AG09319 (cell line): ENCODE measurements around the gene ADAMTS19.

Experiments
- DNase-seq: peaks from one replicate; pipeline ENCODE4 v3.0.0-alpha.2; 2010; ENCODE audit warnings: low read depth; ENCODE audit errors: extremely low read depth
- TF ChIP-seq, protein P1 (sequence below): IDR thresholded peaks from 2 replicates; pipeline ENCODE4 v1.5.1; 2011; ENCODE audit warnings: low read depth, mild to moderate bottlenecking, inconsistent platforms, low read length, moderate library complexity

ADAMTS19 gene

DNA sequence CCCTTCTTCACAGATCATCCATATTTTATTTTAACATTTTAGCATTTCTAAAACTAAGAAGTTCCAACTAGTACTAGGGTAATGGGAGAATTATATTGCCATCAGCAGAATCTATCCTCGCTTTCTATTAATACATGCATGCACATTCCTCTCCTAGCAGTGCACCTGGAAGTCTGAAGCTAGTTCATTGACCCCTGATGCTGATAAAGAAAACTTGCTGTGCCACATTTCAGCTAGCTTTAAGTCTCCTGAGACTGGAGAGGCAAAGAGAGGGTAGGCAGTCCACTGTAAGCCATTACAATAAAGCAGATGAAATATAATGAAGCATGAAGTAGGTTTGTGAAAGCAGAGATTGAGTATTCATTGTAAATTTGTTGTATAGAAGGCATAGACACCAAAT, 303.6 kb downstream of the ADAMTS19 start:
- TF ChIP-seq, protein P1, sequence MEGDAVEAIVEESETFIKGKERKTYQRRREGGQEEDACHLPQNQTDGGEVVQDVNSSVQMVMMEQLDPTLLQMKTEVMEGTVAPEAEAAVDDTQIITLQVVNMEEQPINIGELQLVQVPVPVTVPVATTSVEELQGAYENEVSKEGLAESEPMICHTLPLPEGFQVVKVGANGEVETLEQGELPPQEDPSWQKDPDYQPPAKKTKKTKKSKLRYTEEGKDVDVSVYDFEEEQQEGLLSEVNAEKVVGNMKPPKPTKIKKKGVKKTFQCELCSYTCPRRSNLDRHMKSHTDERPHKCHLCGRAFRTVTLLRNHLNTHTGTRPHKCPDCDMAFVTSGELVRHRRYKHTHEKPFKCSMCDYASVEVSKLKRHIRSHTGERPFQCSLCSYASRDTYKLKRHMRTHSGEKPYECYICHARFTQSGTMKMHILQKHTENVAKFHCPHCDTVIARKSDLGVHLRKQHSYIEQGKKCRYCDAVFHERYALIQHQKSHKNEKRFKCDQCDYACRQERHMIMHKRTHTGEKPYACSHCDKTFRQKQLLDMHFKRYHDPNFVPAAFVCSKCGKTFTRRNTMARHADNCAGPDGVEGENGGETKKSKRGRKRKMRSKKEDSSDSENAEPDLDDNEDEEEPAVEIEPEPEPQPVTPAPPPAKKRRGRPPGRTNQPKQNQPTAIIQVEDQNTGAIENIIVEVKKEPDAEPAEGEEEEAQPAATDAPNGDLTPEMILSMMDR, result no peak
- DNase-seq, result no peak

DNA sequence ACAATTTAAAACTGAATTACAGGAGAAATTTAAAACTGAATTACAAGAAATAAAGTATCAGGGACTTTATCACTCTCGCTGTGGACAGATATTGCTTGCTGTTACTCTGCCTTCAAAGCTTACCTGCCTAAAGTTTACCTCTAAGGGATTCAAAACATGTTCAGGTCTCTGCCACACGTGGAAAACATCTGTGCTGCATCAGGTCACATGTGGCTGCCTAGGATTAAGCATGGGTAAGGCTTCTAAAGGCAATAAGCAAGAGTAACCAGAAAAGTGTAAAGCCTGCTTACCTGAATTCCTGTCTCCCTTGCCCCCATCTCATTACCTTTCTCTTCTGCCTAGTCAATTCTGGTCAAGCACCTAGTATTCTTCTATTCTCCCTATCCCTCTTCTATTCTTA, 306.7 kb downstream of the ADAMTS19 start:
- DNase-seq, result no peak
- TF ChIP-seq, protein P1, result no peak

- TF ChIP-seq, protein P1, result peak; percentile 98
- DNase-seq, result peak; percentile 70
These were observed 307.9 kb downstream of the ADAMTS19 start for GRCh38 chr5:129767927-129768380.

DNA sequence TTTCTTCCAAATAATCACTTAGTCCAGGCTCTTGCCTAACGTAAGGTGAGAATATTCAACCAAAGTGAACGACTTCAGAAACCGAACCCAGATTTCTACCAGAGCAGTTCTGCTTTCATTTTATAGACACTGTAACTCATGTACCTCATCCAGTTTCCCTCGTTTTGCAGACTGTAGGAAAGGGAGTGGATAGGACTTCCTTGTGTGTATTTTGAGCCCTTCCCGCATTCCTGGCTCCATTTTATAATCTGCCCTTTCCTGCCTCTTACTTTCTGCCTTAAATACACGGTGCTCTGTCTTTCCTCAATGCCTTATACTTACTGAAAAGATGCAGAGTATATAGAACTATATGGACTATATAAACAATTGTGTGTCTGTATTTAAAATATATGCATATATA, 308.6 kb downstream of the ADAMTS19 start:
- TF ChIP-seq, protein P1, result no peak
- no peak for DNase-seq

DNA sequence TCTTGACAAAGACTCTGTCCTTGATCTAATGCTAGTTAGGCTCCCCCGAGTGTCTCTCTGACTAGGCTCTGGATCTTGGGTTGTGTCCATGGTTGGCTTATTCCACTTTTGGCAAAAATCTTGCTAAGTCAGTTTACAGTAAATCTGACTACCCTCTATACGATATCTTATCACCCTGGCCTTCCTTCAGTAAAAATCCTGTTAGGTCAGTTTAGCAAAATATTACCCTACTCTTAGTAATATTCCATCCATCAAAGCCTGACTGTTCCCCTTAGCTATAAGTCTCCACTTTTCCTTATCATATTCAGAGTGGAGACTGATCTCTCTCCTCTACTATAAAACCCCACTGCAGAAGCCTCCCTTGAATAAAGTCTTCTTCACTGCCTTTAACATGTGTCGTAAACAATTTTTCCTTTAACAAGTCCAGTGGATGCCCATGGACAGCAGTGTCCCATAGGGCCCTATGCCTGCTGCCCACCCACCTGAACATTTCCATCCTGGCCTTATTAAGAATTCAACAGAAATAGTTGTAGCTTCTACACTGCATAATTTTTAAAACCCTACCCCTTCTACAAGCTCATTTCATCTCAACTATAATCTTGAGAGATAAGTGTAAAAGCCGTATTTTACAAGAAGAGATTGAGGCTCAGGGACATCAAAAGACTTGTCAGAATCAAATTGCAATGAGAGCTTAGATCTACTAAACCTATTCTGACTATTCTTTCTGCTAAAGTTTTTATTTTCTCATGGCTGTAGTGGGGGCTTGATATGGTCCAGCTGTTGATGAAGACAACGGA, 310.1 kb downstream of the ADAMTS19 start:
- TF ChIP-seq, protein P1, result no peak
- DNase-seq, result no peak

DNA sequence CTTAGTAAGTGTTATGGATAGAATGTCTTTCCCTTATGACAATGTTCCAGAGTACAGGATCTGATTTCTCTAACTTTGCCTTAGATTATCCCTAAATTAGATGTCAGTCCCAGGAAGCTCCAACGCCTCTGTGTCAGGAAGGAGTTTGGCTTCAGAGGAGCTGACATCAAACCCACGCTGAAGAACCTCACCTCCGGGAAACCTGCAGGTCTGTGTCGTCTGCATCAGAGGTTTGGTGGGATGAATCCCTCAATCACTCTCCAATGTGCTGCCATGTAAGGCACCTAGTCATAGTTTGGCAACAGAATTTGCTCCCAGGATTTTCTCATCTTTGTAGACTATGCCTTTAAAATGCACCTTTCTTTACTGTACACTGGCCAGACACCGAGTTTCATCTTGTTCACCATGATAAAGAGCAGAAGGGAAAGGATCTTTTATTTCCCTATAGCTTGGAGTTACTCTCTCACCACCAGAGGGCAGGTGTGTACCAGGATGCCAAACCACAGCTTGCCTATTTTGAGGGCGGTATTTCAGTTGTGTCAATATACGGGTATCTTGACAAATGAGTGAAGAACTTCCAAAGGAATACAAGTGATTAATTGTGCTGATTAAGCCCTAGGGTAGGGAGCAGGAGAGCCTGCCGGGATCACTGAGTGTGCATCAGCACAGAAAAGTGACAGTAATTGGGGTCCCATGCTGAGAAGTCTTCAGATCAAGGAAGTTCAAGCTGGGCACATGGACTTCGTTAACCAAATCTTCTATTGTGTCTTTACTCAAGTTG, 311.1 kb downstream of the ADAMTS19 start:
- DNase-seq, result no peak
- TF ChIP-seq, protein P1, result peak; percentile 77

- no peak for DNase-seq
- TF ChIP-seq, protein P1, result no peak
These were observed 313.3 kb downstream of the ADAMTS19 start for GRCh38 chr5:129773376-129773775.
